Karpas-422 (cell line): ENCODE results near the gene CBY2. TPM values are rescaled to one million over a fixed set of nuclear protein-coding genes. Genes with fewer than 3 reads are reported as not detected.
"Not testable (repeated sequence)": the region's sequence is repeated elsewhere in the genome, so short reads cannot be mapped to it uniquely, and the experiment has no call there.

Experiments
- DNase-seq: peaks from one replicate; pipeline ENCODE4 v3.0.0-alpha.2; 2015
- H2AFZ ChIP-seq: fragments of 200-600 bp; sonication (generic); 2 replicates; pipeline ENCODE4 v1.6.1; 2014; ENCODE audit warnings: antibody characterized with exemption, low read length, mixed read lengths
- H3K27ac ChIP-seq: fragments of 200-600 bp; sonication (generic); 2 replicates; pipeline ENCODE4 v1.5.1; 2014; ENCODE audit warnings: mild to moderate bottlenecking, low read length, moderate library complexity
- H3K27me3 ChIP-seq: fragments of 200-600 bp; sonication (generic); 2 replicates; pipeline ENCODE4 v1.6.1; 2014; ENCODE audit warnings: low read length, mixed read lengths
- H3K36me3 ChIP-seq: fragments of 200-600 bp; sonication (generic); 2 replicates; pipeline ENCODE4 v1.6.1; 2014; ENCODE audit warnings: low read length, mixed read lengths; ENCODE audit not compliant: insufficient read depth
- H3K4me1 ChIP-seq: fragments of 200-600 bp; sonication (generic); 2 replicates; pipeline ENCODE4 v1.6.1; 2014; ENCODE audit warnings: mild to moderate bottlenecking, low read length, mixed read lengths
- H3K4me2 ChIP-seq: fragments of 200-600 bp; sonication (generic); 2 replicates; pipeline ENCODE4 v1.6.1; 2014; ENCODE audit warnings: low read length, low read depth, mild to moderate bottlenecking; ENCODE audit not compliant: poor library complexity, severe bottlenecking
- H3K4me3 ChIP-seq: fragments of 200-600 bp; sonication (generic); 2 replicates; pipeline ENCODE4 v1.5.1; 2014; ENCODE audit warnings: mild to moderate bottlenecking, antibody characterized with exemption, low read length, mixed read lengths
- H3K79me2 ChIP-seq: fragments of 200-600 bp; sonication (generic); 2 replicates; pipeline ENCODE4 v1.6.1; 2014; ENCODE audit warnings: mild to moderate bottlenecking, low read length, mixed read lengths
- H3K9ac ChIP-seq: fragments of 200-600 bp; sonication (generic); 2 replicates; pipeline ENCODE4 v1.6.0; 2014; ENCODE audit warnings: low read length
- H3K9me2 ChIP-seq: fragments of 200-600 bp; sonication (generic), shearing (Covaris generic); replicated peaks from 2 replicates; pipeline ENCODE4 v1.6.0; 2014; ENCODE audit warnings: mild to moderate bottlenecking, low read length, moderate library complexity; ENCODE audit not compliant: insufficient read depth
- H3K9me3 ChIP-seq: fragments of 300-700, 200-600 bp; sonication (generic); 2 replicates; pipeline ENCODE4 v1.6.1; 2014; ENCODE audit warnings: low read length, mixed read lengths
- H4K20me1 ChIP-seq: fragments of 200-600 bp; sonication (generic); 2 replicates; pipeline ENCODE4 v1.6.1; 2014; ENCODE audit warnings: mild to moderate bottlenecking, antibody characterized with exemption, low read length, low read depth; ENCODE audit not compliant: insufficient read depth
- total RNA-seq: library from RNA; depleted of rRNA; stranded (reverse); fragments of >200 nt; shearing (Covaris generic); gene quantifications from 2 replicates; pipeline ENCODE4 v1.2.3, GENCODE V29; 2014; ENCODE audit warnings: low replicate concordance; rRNA removed

Gene CBY2
- total RNA-seq: not detected in 2 replicates

GRCh38 chr13:45702088-45702487, at the start of gene CBY2:
CBY2 (plus strand) TSS chr13:45702320; CDS start chr13:45702391, 71 bp downstream.
- Histone ChIP-seq H3K9me3 (no peaks in the 10 kb centered on the region), H3K9me2 (no peaks in the 10 kb centered on the region), H3K4me1 (no peaks in the 10 kb centered on the region), H3K79me2 (no peaks in the 10 kb centered on the region), H3K27ac (no peak within 1 kb of the TSS), H4K20me1 (no peaks in the 10 kb centered on the region), H3K4me3 (no peak within 1 kb of the TSS), H2AFZ (no peak within 1 kb of the TSS), H3K27me3 (no peaks in the 10 kb centered on the region), H3K4me2 (no peak within 1 kb of the TSS), H3K9ac (no peak within 1 kb of the TSS), H3K36me3 (no peaks in the 10 kb centered on the region)
- DNase-seq: no peak

DNA sequence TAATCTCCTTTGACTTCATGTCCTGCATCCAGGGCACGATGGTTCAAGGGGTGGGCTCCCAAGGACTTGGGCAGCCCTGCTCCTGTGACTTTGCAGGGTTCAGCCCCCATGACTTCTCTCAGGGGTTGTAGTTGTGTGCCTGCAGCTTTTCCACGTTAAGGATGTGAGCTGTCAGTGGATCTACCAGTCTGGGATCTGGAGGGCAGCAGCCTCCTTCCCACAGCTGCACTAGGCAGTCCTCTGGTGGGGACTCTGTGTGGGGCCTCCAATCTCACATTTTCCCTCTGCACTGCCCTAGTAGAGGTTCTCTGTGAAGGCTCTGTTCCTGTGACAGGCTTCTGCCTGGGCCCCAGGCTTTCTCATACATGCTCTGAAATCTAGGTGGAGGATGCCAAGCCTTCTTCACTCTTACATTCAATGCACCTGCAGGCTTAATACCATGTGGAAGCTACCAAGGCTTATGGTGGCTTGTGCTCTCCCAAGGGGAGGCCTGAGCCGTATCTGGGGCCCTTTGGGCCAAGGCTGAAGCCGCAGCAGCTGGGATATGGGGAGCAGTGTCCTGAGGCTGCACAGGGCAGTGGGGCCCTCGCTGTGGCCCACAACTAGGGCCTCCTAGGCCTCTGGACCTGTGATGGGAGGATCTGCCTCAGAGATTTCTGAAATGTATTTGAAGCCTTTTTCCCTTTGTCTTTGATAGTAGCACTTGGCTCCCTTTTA, 47.3 kb upstream of the CBY2 start:
- Histone ChIP-seq H3K9me3 (no peaks in the 10 kb centered on the region), H3K36me3 (no peaks in the 10 kb centered on the region), H3K79me2 (no peaks in the 10 kb centered on the region), H3K9me2 (no peaks in the 10 kb centered on the region), H3K27me3 (no peaks in the 10 kb centered on the region), H3K4me3 (no peak overlapping the region), H3K4me1 (no peaks in the 10 kb centered on the region), H4K20me1 (no peaks in the 10 kb centered on the region), H3K4me2 (no peak overlapping the region), H2AFZ (no peak overlapping the region), H3K9ac (no peak overlapping the region), H3K27ac (no peak overlapping the region)
- DNase-seq: no peak

- Histone ChIP-seq H4K20me1 (no peaks in the 10 kb centered on the region), H2AFZ (no peak overlapping the region), H3K27ac (no peak overlapping the region), H3K4me2 (no peak overlapping the region), H3K9ac (no peak overlapping the region), H3K36me3 (no peaks in the 10 kb centered on the region), H3K9me3 (no peaks in the 10 kb centered on the region), H3K79me2 (no peaks in the 10 kb centered on the region), H3K4me3 (no peak overlapping the region), H3K9me2 (no peaks in the 10 kb centered on the region), H3K27me3 (no peaks in the 10 kb centered on the region), H3K4me1 (no peaks in the 10 kb centered on the region)
- DNase-seq: no peak
These were observed 43.4 kb upstream of the CBY2 start for GRCh38 chr13:45658586-45659235.

DNA sequence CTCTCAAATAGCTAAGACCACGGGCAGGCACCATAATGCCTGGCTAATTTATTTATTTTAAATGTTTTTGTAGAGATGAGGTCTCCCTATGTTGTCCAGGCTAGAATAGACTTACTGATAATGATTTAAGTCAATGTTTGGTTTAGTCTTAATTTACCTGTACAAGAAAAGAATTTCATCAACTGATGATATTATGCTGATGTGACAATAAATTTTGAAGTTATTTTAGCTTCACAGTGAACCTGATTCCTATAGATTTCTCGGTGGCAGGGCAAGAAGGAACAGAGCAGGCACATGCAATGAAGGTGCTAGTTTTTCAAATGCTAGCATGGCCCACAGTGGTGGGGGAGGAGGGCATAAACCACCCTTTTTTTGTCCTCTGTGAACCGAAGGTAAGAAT, 42.6 kb upstream of the CBY2 start:
- Histone ChIP-seq H3K4me2 (no peak overlapping the region), H3K27ac (no peak overlapping the region), H3K4me1 (no peaks in the 10 kb centered on the region), H3K36me3 (no peaks in the 10 kb centered on the region), H3K9ac (no peak overlapping the region), H3K9me3 (no peaks in the 10 kb centered on the region), H3K79me2 (no peaks in the 10 kb centered on the region), H3K4me3 (no peak overlapping the region), H4K20me1 (no peaks in the 10 kb centered on the region), H3K9me2 (no peaks in the 10 kb centered on the region), H3K27me3 (no peaks in the 10 kb centered on the region), H2AFZ (no peak overlapping the region)
- DNase-seq: no peak

GRCh38 chr13:45660458-45660857, 41.7 kb upstream of the CBY2 start:
- not testable (repeated sequence) for H3K9me2 ChIP-seq

GRCh38 chr13:45662162-45662561, 40.0 kb upstream of the CBY2 start:
- Histone ChIP-seq H3K4me1 (no peaks in the 10 kb centered on the region), H3K9me2 (no peaks in the 10 kb centered on the region), H3K9ac (no peak overlapping the region), H3K27me3 (no peaks in the 10 kb centered on the region), H3K36me3 (no peaks in the 10 kb centered on the region), H2AFZ (no peak overlapping the region), H3K4me3 (no peak overlapping the region), H3K27ac (no peak overlapping the region), H4K20me1 (no peaks in the 10 kb centered on the region), H3K9me3 (no peaks in the 10 kb centered on the region), H3K4me2 (no peak overlapping the region), H3K79me2 (no peaks in the 10 kb centered on the region)
- DNase-seq: no peak

More at GRCh38 chr13:45660458-45660857, 41.7 kb upstream of the CBY2 start:
- H3K36me3 ChIP-seq, H3K9ac ChIP-seq, H3K27ac ChIP-seq, H2AFZ ChIP-seq, H3K79me2 ChIP-seq, DNase-seq, H3K4me3 ChIP-seq, H3K4me1 ChIP-seq, H3K4me2 ChIP-seq, H3K27me3 ChIP-seq, H4K20me1 ChIP-seq, H3K9me3 ChIP-seq: not testable (repeated sequence)

DNA sequence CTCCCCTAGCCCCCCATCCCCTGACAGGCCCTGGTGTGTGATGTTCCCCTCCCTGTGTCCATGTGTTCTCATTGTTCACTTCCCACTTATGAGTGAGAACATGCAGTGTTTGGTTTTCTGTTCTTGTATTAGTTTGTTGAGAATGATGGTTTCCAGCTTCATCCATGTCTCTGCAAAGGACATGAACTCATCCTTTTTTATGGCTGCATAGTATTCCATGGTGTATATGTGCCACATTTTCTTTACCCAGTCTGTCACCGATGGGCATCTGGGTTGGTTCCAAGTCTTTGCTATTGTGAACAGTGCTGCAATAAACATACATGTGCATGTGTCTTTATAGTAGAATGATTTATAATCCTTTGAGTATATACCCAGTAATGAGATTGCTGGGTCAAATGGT, 39.2 kb upstream of the CBY2 start:
- H3K4me1 ChIP-seq, H3K27ac ChIP-seq, H3K4me2 ChIP-seq, H3K9ac ChIP-seq, H3K27me3 ChIP-seq, H3K9me3 ChIP-seq, H3K9me2 ChIP-seq, H2AFZ ChIP-seq, H3K4me3 ChIP-seq, DNase-seq, H3K79me2 ChIP-seq, H3K36me3 ChIP-seq, H4K20me1 ChIP-seq: not testable (repeated sequence)

DNA sequence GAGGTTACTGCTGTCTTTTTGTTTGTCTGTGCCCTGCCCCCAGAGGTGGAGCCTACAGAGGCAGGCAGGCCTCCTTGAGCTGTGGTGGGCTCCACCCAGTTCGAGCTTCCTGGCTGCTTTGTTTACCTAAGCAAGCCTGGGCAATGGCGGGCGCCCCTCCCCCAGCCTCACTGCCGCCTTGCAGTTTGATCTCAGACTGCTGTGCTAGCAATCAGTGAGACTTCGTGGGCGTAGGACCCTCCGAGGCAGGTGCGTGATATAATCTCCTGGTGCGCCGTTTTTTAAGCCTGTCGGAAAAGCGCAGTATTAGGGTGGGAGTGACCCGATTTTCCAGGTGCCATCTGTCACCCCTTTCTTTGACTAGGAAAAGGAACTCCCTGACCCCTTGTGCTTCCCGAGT, 32.5 kb upstream of the CBY2 start:
- not testable (repeated sequence) for H3K36me3 ChIP-seq, H2AFZ ChIP-seq, H3K9ac ChIP-seq, H3K79me2 ChIP-seq, H3K9me3 ChIP-seq, H3K4me2 ChIP-seq, DNase-seq, H4K20me1 ChIP-seq, H3K27ac ChIP-seq, H3K27me3 ChIP-seq, H3K4me1 ChIP-seq, H3K9me2 ChIP-seq, H3K4me3 ChIP-seq
